NOMO-1 treated with dmso at 0.1 percent for 144 hours (cell line): Measurements from ENCODE around the gene CIITA.

ENCODE experiments used
- DNase-seq: peaks from one replicate; lab custom pipeline; 2025; ENCODE audit not compliant: unreplicated experiment; lab: John Stamatoyannopoulos, UW

Gene CIITA

DNA sequence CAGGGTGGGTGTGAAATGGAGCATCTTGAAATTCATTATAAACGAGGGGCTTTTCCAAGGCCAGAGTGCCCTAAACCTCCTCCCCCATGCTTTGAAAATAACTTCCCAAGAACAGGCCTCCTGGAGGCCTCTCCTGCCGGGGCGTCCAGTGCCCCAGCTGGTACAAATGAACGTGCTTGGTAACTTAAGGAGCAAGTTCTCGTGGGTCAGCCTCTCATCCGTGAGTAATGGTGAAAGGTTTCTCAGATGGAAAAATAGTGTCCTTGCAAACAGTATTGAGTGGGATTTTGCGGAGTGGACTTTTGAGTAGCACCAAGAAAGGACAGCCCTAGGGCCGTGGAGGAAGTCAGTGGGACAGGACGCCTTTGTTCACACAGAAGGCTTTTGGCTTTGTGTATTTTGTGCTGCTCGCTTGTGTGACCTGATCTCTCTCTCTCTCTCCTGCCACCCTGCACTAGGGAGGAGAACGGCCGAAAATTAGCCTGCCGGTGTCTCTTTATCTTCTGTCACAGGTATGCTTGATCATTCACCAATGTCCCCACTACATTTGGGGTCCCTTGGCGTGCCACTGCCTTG, 102.0 kb downstream of the CIITA start:
- no peak for DNase-seq

DNA sequence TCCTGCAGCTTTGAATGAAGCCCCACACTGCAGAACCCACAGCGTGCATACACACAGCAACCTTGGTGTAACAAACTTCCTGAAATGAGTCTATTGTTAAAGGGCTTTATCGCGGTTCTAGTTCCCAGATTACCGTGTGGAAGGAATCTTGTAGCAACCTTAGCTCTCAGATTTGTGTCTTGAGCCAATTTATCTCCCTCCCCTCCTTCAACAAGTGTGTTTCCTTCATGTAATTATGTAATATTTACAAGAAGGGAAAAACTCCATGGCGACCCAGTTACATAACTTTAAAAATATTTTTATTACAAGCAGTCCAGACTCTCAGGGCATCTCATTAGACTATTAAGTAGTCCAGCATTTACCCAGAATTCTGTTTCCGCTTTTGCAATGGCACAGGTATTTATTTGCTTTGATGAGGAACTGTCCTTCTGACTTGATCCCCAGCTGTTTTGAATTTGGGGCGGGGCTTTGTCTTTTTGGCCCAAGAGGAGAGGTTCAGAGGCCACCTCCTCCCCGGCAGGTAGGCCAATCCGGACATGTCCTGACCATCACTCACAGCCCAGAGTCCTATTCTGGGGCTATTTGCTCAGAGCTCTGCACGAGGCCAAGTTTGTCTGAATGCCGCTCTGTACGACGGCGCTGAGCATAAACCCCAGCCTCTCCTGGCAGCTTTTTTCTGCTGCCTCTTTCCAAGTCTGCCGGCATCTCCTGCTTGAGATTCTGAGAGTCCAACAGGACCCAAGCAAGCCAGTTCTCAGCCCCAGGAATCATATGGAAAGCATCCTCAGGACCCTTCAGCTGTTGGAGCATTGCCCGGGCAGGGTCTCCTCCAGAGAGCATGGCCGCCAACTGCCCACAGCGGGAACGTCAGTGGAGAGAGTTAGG, 103.0 kb downstream of the CIITA start:
- no peak for DNase-seq

DNA sequence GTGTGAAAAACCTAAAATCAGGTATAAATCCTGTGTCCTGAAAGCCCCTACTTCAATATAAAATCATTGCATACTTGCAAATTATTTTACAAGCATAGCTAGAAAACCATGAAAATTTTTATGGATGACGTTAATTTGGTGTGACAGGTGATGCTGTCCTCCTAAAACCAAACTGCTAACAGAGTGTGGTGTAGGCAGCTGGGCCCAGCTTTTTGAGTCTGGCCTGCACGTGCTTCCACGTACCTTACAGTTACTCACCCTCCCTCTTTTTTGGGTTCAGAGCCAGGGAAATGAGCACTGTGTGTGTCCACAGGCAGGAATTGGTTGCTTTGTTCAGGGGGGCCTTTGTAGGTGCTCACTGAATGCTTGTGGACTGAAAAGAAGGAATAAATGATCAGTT, 103.8 kb downstream of the CIITA start:
- no peak for DNase-seq

DNA sequence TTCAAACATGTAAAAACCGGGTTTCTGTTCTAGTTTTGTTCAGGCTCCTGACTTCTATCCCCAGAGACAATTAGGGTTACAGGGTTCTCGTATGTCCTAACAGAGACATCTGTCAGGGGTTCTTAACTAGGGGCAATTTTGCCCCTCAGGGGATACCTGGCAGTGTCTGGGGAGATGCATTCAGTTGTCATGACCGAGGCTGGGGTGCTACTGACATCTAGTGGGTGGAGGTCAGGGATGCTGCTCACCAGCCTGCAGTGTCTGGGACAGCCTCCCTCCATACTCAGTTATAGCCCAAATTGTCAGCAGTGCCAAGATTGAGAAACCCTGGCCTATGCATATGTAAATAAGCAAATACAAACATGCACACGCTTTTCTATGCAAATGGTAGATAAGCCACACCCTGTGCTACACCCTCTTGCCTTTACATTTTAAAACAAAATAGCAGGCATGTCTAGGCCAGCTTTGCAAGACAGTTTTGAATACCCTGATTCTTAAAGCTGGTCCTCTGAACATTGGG, 104.8 kb downstream of the CIITA start:
- no peak for DNase-seq

DNA sequence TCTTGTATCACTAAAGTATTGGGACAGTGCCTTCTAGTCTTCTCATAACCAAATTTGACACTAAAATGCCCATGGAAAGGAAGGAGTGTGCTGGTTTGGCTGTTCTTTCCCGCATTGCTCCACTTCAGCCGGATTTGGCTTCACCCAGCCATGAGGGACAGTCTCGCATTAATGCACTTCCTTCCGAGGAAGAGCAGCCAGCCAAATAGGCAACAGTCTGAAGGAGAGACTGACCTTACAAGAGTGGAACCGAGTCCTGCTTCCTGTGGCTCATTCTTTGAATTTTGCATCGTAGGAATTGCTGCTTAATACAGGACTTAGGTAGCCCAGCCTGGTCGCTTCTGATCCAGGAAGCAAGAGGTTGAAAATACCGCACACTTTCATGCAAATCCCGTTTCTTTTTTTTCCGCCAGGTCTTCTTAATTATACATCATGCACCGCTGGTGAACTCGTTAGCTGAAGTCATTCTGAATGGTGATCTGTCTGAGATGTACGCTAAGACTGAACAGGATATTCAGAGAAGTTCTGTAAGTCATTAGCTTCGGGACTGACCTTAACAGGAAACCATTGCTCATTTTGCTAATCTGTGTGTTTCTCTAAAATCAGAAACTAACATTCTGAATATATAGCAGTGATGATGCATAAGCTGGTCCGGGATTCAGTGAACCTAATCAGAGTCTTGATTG, 105.6 kb downstream of the CIITA start:
- no peak for DNase-seq

DNA sequence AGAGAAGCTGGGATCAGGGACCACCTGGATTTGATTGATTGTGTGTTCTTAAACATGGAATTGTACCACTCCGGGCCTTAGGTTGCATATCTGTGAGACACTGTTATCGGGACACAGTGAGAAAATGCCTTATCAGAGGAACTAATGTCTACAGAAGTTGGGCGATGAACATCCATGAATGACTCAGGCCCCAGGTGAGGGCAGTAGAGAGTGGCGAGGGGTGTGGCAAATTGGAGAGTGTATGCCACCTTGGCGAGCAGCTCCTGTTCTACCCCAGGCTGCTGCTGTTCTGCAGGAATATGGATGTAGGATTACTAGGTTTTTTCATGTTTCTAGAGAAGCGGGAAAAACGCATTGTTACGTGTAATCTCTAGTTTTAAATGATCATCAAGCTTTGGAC, 106.2 kb downstream of the CIITA start:
- no peak for DNase-seq

DNA sequence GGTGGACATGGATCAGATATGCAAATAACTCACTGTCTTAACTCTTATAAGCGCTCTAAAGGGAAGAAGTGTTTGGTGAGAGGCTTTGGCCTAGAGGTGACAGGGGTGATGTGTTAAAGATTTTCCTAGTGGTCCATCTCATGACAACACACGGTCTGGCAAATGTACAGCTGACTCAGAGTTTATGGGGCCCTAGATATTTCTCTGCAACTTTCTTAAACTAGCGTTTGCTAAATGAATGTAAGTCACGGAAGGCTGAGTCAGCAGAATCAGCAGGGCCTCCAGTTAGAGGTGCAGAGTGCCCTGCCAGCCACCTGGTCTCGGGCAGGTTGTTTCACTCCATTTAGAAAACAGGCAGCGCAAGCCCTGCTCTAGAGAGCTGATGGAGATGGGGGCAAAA, 107.5 kb downstream of the CIITA start:
- no peak for DNase-seq
